GM03348 (cell line): ENCODE data around the gene LRRC10B.
A peak's percentile ranks its signal among the peaks of the same experiment; 100 is the strongest.
"Not testable (repeated sequence)": the region's sequence is repeated elsewhere in the genome, so short reads cannot be mapped to it uniquely, and the experiment has no call there.

Experiments used
- DNase-seq: peaks from one replicate; pipeline ENCODE4 v3.0.0; 2012; ENCODE audit warnings: low spot score

Gene LRRC10B

GRCh38 chr11:61507962-61508861 lies at the start of gene LRRC10B:
Gene LRRC10B, plus strand, starts transcription at chr11:61508749. Its CDS starts 250 bp downstream, at chr11:61508999.
- no peak for DNase-seq

- peak; percentile 68 for DNase-seq
Measured at GRCh38 chr11:61460474-61460881, 48.1 kb upstream of the LRRC10B start.

- no peak for DNase-seq
Measured at GRCh38 chr11:61460986-61461385, 47.6 kb upstream of the LRRC10B start.

GRCh38 chr11:61467602-61468001 lies 40.9 kb upstream of the LRRC10B start:
- DNase-seq = not testable (repeated sequence)

DNA sequence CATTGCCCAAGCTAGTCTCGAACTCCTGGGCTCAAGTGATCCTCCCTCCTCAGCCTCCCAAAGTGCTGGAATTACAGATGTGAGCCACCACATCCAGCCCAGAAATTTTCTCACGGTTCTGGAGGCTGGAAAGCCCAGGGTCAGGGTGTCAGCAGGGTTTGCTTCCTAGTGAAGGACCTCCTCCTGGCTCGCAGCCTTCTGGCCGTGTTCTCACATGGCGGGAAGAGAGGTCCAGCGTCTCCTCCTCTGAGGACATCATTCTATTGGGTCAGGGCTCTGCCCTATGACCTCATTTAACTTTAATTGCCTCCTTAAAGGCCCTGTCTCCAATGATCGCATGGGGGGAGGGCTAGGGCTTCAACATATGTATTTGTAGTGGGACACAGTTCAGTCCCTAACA lies 40.5 kb upstream of the LRRC10B start:
- DNase-seq = no peak

DNA sequence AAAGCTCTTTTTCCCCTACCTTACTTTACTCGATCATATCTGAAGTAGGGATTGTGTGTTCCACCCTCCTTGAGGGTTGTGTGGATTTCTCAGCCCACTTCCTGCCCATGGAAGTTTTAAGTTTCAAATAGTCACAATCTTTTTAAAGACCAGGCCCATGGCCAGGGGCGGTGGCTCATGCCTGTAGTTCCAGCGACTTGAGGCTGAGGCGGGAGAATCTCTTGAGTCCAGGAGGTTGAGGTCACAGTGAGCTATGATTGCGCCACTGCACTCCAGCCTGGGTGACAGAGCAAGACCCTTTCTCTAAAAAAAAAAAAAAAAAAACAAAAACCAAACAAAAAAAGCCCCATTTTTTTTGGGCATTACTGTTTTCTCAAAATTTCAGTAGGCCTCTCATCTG lies 36.3 kb upstream of the LRRC10B start:
- DNase-seq = no peak

- DNase-seq = peak; percentile 43
Measured at GRCh38 chr11:61472868-61473267, 35.7 kb upstream of the LRRC10B start.

DNA sequence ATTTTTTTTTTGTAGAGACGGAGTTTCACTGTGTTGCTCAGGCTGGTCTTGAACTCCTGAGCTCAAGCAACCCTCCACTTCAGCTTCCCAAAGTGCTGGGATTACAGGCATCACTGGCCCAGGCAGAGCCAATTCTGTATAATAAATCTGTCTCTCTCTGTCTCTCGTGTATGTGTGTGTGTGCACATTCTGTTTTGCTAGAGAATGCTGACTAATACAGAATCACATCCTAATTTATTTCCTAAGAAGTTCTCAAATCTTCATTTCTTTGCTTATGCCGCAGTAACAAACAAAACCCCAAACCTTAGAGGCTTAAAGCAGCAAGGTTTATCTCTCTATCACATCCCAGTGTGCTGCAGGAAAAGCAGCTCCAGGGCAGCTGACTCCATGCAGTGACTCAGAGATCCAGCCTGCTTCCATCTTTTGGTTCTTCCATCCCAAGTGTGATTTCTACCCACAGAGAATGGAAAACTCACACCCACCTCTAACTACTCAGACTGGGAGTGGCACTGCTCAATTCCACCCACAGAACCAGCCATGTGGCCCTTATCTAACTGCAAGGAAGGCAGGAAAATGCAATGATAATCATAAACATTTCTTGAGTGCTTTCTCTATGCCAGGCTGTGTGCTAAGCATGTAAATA lies 35.1 kb upstream of the LRRC10B start:
- DNase-seq = no peak

GRCh38 chr11:61474013-61474643 lies 34.4 kb upstream of the LRRC10B start:
- no peak for DNase-seq

GRCh38 chr11:61475433-61475832 lies 33.1 kb upstream of the LRRC10B start:
- DNase-seq = no peak

DNA sequence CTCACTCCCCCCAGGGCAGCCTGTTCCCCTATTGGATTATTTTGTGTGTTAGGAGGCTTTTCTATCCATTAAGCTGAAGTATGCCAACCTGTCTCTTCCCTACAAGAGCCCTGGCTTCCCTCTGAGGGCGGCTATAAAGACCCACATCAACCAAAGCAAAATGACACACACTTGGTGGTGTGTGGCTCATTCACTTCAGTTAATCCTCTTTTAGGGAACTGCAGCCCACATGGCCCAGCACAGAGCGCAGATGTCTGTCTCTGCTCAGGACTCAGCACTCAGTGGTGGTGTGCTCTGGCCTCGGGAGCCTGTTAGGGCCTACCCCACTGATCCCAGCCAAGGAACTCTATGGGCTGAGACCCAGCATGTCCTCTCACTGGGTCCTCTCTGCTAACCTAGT lies 32.2 kb upstream of the LRRC10B start:
- no peak for DNase-seq

DNA sequence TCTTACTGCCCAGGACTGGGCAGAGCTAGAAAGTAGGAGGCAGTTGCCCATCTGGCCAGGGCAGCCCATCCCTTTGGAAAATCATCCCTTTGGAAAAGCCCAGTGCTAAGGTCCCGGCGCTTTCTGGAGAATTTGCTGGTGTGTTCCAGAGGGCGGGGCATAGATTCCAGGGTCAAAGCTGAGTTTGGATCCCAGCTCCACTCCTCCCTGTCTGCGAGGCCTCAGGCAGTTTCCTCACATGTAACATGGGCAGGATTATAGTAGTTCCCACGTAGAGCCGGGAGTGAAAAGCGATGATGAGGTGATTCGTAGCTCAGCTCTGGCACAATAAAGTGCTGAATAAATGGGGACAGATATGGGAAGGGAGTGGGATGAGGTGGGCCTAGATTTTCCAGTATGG lies 31.4 kb upstream of the LRRC10B start:
- DNase-seq = peak; percentile 47

DNA sequence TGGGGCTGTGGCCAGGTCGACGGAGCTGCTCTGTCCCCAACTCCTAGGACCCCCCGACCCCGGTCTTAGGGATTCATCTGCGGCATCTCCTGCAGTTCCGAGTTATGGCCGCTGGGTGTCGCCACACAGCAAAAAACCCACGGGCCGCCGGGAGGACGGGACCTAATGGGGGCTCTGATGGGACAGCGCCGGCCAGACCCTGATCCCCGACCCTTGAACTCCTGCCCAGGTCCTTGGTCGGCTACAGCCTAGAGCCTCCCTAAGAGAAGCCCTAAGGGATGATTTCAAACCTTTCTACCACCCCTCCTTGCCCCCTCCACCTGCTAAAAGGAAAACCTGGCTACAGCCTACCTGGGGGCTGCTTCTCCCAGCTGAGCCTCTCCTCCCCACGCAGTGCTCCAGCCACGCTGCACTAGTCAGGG lies 30.8 kb upstream of the LRRC10B start:
- DNase-seq = peak; percentile 82

- DNase-seq = not testable (repeated sequence)
Measured at GRCh38 chr11:61479360-61480058, 29.0 kb upstream of the LRRC10B start.

DNA sequence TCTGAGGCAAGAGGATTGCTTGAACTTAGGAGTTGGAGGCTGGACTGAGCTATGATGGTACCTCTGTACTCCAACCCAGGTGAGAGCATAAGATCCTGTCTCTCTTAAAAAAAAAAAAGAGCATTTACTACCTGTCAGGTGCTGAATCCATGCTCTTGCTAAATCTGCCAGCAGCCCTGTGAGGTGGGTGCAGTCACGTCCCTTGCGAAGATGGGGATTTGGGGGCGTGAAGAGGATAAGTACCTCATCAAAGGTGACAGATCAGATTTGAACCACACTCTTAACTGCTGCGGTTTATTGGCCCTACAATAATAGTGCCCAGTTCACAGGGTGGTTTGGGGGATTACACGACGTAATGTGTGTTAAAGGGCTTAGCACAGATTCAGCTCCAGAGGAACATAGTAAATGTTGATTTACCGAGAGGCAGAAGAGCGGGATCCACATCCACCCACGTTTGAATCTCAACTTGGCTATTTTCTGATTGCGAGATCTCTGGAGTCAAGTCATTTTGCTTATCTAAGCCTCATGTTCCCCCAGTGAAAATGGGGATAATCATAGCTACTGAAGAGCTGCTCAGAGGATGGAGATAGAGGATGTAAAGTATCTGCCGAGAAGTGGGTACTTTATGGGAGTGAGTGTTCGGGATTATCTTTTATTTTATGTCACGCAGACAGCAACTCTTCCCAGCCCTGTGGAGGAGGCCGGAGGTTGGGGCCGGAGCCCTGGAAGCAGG lies 28.1 kb upstream of the LRRC10B start:
- DNase-seq = no peak

- no peak for DNase-seq
Measured at GRCh38 chr11:61480994-61481335, 27.6 kb upstream of the LRRC10B start.

GRCh38 chr11:61481806-61482205 lies 26.7 kb upstream of the LRRC10B start:
- no peak for DNase-seq

DNA sequence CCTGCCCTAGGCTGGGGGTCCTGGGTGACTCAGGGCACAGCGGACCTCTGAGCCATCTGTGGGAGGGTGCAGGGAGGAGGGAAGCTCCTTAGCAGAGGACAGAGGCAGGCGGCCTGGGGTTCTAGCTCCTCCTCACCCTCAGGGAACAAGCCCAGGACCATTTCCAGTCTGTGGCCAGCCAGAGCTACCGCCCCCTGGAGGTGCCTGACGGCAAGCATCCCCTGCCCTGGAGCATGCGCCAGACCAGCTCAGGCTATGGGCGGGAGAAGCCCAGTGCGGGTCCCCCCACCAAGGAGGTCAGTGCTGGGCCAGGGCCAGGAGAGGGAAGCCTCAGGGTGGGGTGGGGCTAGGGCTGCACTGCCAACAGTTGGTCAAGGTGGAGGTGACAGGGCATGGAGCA lies 26.0 kb upstream of the LRRC10B start:
- DNase-seq = peak; percentile 73

DNA sequence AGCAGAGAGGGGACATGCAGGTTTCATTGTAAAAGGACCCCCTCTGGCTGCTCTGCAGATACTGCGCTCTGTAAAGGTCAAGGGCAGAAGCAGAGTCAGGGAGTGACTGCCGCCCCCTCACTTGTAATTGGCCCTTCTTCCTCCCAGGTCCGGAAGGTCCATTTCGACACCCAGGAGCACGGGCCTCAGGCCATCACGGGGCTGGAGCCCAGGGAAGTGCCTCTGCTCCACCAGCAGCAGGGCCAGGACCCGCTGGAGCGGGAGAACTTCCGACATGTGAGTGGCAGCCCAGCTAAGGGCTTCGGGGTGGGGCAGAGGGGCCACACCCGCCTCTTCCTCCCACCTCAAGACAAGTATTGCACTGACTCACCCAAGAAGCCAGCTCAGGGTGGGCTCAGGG lies 24.0 kb upstream of the LRRC10B start:
- DNase-seq = no peak

- DNase-seq = no peak
Measured at GRCh38 chr11:61485080-61485479, 23.5 kb upstream of the LRRC10B start.

- DNase-seq = no peak
Measured at GRCh38 chr11:61486011-61486620, 22.4 kb upstream of the LRRC10B start.
